DLD1 (cell line): ENCODE measurements around the gene CNTFR.

Experiments used
- in situ Hi-C: cut with HindIII; loops from 2 replicates; pipeline ENCODE4 v1.10.0; 2017; ENCODE audit warnings: low sequenced_read_pairs

Gene CNTFR

DNA sequence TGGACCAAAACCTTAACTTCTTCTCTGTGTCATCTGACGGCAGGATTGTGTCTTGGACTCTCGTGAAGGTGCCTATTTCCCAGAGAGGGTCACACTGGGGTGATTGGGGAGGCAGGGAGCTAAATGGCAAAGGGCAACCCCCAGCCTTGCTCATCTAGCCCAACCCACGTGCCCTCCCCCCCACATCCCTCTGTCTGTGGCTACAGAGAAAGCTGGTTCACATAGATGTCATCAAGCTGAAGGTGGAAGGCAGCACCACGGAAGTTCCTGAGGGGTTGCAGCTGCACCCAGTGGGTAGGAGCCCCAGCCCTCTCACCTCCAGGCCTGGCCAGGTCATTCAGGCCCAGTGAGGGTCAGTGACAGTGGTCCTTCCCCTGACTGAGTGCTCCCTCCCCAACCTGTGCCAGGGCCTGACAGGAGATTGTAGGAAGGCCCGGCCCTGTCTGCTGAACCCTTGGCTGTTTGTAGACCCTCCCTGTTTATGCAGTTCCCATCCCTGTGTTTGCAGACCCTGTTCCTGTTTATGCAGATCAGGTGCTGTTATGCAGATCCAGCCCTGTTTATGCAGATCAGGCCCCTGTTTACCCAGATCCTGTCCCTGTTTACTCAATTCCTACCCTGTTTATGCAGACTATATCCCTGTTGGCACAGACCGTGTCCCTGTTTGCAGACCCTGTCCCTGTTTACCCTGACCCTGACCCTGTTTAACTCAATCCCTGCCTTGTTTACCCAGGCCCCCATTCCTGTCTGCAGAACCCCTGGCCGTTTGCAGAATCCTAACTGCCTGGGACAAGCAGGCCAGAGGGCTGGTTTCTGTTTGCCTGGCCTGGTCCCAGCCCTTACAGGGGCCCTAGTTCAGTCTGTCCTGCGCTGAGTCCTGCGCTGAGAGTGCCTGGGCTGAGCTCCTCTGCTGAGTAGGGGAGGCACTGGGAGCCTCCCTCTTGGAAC is 77.1 kb downstream of the CNTFR start:
- in situ Hi-C loops, result no loop called here

DNA sequence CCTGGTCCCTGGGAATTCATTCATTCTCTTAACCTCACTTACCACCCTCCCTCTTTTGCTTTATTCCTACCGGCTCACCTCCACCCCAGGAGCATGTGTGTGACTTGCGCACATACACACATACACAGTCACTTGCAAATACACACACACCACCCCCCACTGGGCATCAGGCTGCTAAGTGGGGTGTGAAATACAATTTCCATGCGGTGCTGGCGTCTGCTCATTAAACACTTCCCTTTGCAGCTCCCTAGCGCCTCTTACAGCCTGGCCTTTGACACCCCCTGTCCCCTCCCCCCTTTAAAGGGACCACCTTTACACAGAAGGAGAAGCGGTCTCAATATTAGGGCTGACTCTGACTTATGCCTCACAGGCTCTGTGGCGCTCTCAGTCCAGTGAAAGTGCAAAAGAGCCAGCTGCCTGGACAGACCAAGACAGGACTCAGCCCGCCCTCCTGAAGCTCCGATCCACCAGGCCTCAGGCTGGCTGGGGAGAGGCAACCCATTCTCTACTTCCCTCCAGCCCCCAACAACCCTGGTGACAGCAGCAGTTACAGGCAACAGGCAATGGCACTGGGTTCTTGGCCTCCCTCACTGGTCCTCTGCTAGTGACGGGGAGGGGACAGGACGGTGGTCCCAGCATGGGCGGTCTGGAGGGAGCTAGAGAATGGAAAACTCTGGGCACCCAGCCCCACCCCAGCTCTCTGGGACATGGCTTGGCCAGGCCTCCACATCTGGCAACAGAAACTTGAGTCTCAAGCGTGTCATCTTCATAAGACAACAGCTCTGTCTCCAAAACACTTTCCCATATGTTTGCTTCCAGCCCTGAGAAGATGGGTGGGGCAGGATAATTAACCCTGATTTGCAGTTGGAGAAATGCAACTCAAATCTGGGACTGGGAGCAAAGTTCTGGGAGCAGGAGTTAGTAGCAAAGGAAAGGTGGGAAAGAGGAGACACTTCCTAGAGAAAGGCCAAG is 78.7 kb downstream of the CNTFR start:
- in situ Hi-C loops, result no loop called here

GRCh38 chr9:34508951-34509350 is 80.6 kb downstream of the CNTFR start:
- in situ Hi-C loops, result loop anchor here (10.0 kb wide), 2 partner anchors 66 to 84 kb away; no protein-coding TSS in a partner anchor

DNA sequence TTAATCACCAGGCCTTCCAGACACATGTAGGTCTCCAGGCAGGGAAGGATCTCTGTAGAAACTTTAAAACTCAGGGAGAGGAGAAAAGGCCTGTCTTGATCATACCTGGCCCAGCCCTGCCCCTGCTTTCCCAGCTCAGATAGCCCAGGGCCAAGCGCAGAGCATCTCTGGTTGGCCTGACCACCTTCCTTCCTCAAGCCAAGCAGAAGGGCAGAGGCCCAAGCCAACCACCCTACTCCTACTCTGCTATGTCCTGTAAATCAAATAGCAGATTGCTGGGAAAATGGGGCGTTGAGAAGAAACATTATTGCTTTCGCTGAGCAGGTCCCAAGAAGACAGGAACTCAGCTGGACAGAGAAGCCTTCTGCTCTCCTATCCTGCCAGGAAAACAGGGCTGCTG is 81.1 kb downstream of the CNTFR start:
- in situ Hi-C loops, result loop anchor here (10.0 kb wide), 2 partner anchors 66 to 84 kb away; no protein-coding TSS in a partner anchor

- in situ Hi-C loops, result loop anchor here (10.0 kb wide), 2 partner anchors 67 to 83 kb away; no protein-coding TSS in a partner anchor
Observed at GRCh38 chr9:34507966-34508365, 81.6 kb downstream of the CNTFR start.

DNA sequence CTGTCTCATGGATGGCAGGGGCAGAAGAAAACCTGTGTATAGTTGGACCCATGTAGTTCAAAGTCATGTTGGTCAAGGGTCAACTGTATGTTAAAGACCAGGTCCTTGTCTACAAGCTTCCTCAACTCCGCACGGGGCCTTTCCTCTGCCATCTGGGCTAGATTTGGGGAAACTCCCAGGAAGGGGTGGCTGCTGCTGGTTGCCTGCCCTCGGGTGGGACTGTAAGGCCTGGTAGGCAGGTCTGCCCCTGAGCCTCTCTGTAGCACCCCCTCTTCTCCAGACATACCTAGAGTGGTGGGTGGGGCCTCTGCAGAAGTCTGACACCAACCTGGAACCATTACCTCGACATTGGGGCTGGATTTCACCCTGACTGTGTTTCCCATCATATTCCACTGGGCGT is 82.0 kb downstream of the CNTFR start:
- in situ Hi-C loops, result loop anchor here (10.0 kb wide), 2 partner anchors 67 to 83 kb away; no protein-coding TSS in a partner anchor

GRCh38 chr9:34506623-34507022 is 82.9 kb downstream of the CNTFR start:
- in situ Hi-C loops, result loop anchor here (10.0 kb wide), 2 partner anchors 68 to 82 kb away; no protein-coding TSS in a partner anchor

DNA sequence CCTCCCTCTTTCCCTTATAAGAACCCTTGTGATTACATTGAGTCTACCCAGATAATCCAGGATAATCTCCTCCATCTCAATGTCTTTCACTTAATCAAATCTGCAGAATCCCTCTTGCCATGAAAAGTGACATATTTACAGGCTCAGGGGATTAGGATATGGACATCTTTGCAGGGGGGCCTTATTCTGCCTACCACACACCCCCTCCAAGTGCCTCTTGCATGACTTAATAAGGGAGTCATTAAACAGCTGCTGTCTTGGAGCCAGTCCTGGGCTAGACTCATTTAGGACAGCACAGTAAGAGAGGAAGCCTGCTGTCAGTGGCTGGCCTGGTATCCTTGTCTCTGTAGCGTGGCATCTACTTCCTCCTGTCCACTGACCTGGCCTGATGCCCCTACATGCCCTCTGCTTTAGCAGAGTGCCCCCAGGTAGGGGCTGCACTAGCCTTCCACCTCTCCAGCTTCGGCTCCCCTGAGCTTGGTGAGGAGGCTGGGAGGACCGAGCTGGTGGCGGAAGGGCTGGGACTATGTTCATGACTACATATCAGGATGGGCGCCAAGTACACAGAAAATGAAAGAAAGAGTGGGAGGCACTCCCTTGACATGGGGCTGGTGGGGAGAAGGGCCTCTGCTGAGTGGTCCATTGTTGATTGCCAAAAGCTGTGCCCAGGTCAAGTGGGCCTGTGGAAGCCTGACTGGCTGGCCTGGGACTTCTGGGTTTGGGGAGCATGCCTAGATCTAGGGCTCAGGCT is 84.0 kb downstream of the CNTFR start:
- in situ Hi-C loops, result loop anchor here (10.0 kb wide), 2 partner anchors 69 to 81 kb away; no protein-coding TSS in a partner anchor

GRCh38 chr9:34503406-34503805 is 86.1 kb downstream of the CNTFR start:
- in situ Hi-C loops, result loop anchor here (10.0 kb wide), 2 partner anchors 71 to 79 kb away; no protein-coding TSS in a partner anchor

GRCh38 chr9:34502891-34503290 is 86.6 kb downstream of the CNTFR start:
- in situ Hi-C loops, result loop anchor here (10.0 kb wide), 2 partner anchors 72 to 78 kb away; no protein-coding TSS in a partner anchor

DNA sequence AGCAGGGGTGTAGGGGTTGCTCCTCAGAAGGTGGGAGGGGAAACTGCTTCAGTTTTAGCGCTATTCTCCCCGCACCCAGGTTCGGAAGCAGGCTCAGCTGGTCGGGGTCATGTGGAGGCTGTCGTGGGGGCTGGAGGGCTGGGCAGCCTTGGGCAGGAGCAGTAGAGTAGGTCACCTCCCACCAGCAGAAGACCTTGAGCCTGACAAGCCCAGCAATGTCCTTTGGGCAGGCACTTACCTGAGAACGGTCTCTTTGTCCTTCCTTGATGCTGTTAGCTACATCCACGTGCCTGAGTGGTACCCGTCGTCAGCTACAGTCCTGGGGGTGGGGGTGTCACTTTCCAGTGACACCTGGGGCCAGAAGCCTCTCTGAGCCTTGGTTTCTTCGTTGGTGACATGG is 87.1 kb downstream of the CNTFR start:
- in situ Hi-C loops, result loop anchor here (10.0 kb wide), 2 partner anchors 72 to 78 kb away; no protein-coding TSS in a partner anchor

- in situ Hi-C loops, result loop anchor here (10.0 kb wide), 2 partner anchors 73 to 77 kb away; no protein-coding TSS in a partner anchor
Observed at GRCh38 chr9:34501889-34502425, 87.6 kb downstream of the CNTFR start.
